Stimulated activated CD8-positive, alpha-beta memory T cell treated with anti-CD3 and anti-CD28 coated beads, Interleukin-15, amount 100 ng/mL, for 4 hours (primary cell): Measurements from ENCODE around the gene POLE.

Experiments used
- DNase-seq, 2 donors: peaks; one replicate each; pipeline ENCODE4 v3.0.0-alpha.2; 2020; ENCODE audit warnings: low read depth in 2 of 2

POLE gene

GRCh38 chr12:132686825-132687210 is 324 bp downstream of the POLE start:
- DNase-seq = no peak

GRCh38 chr12:132685400-132685799 is 1.7 kb downstream of the POLE start:
- DNase-seq = no peak

GRCh38 chr12:132677492-132677891 is 9.7 kb downstream of the POLE start:
- DNase-seq = no peak

GRCh38 chr12:132675757-132676432 is 11.2 kb downstream of the POLE start:
- DNase-seq = no peak

DNA sequence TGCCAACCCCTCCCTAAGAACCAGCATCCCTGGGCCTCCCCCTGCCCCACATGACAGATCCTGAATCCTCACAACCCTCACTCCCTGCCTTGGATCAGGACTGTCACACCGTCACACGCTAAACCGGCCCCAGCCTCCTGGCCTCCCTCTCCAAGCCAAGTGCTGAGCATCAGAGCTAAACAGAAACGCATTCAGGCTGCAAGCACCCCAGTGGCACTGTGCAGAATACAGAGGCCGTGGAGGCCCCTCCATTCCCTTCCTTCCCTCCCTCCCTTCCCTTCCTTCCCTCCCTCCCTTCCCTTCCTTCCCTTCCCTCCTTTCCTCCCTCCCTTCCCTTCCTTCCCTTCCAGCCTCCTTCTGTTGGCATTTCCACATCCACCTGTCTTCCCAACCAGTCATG is 12.6 kb downstream of the POLE start:
- DNase-seq = no peak

- no peak for DNase-seq
Observed at GRCh38 chr12:132673288-132674179, 13.6 kb downstream of the POLE start.

GRCh38 chr12:132672678-132673077 is 14.5 kb downstream of the POLE start:
- no peak for DNase-seq

DNA sequence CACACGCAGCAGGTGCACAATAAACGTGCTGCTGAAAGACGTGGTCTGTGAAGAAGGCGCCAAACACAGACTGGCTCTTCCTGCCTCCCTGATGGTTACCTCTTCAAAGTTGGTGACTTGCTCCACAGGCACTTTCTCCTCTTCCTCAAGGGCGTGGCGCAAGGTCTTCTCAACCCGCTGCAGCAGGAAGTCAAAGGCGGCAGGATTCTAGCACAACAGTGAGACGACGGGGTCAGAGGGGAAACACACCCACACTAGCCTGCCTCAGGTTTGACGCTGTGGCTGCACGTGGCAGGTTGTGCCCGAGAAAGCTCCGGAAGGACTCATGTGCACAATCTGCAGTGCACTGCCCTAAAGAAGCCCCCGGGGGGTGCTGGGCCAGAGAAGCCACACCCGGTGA is 15.0 kb downstream of the POLE start:
- no peak for DNase-seq

GRCh38 chr12:132669166-132669879 is 17.8 kb downstream of the POLE start:
- DNase-seq = no peak

GRCh38 chr12:132668191-132669088 is 18.7 kb downstream of the POLE start:
- DNase-seq = no peak

- no peak for DNase-seq
Observed at GRCh38 chr12:132665794-132666193, 21.3 kb downstream of the POLE start.

DNA sequence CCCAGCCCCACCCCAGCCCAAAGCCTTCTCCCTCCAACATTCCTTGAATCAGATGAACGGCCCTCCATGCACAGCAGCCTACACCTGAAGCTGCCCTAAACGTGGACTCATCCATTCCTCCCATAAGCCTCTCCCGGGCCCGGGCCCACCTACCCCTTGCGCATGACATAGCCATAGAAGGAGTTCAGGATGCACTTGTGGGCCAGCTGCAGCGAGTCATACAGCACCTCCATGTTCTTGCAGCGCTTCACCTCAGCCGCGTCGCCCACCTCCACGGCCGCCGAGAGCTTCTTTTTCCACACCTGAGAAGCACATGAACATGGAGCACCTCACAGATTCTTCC is 22.0 kb downstream of the POLE start:
- DNase-seq = no peak

GRCh38 chr12:132664206-132665148 is 22.7 kb downstream of the POLE start:
- DNase-seq = no peak

DNA sequence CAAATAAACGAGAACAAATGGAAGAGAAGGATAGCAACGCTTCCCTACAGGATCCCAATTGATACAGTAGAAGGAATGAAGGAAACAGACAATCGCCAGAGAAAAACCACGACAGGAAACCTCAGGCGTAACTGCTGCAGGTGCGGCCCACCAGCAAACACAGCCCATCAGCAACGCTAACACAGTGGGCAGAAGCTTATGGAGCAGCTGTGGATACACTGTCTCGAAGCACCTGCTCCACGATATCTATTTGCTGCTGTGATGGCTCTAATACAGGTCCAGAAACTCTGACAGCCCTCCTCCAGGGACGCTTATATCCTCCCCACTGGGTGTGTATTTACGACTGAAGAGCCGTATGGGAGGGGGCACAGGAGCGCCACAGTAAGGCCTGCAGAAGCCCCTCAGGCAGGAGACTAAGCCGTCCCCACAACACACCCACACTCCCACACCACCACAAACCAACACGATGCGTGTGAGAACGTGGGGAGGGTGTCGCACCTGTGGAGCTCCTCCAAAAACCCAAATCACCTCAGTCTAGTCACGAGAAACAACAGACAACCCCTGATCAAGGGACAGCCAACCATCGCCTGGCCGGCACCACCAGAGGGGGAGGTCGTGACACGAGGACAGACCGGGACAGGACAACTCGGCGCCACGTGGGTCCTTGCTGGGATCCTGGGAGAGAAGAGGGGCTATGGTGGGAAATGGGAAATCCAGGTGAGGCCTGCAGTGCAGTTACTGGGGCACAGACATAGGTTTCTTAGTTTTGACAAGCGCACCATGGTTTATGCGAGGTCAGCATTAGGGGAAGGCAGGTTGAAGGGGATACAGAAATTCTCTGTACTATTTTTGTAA is 24.0 kb downstream of the POLE start:
- DNase-seq = no peak

DNA sequence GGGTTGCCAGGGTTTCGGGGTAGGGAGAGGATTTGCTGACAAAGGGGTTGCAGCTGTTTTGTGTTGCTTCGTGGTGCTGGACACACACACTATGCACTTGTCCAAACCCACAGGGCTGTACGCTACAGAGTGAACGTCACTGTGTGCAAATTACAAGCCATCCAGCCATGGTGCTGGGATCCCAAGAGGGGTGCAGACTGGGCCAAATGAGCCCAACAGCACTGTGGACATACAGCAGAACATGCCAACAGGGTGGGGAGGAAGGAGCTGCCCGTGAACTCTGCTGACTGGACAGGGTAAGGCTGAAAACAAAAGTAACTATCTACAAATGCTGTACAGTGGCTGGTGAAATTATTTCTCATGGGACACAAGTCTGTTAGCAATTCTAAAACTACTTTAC is 25.2 kb downstream of the POLE start:
- DNase-seq = no peak

- no peak for DNase-seq
Observed at GRCh38 chr12:132660996-132661395, 26.1 kb downstream of the POLE start.

DNA sequence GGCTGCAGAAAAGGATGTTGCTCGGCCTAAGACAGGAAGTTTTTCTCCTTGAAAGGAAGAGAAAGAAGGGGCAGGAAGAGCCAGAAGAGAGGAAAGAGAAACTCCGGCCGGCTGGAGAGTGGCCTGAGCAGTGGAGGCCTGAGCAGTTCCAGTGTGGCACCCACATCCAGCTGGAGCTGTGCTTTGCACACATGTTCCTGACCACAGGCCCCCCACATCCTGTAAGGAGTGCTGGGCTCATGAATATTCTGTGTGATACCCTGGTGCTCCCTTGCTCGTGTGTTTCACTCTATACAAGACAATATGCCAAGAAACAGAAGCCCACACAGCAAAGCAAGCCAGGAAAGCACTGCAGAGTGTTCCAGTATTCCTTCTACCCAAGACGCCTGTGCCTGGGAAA is 27.1 kb downstream of the POLE start:
- no peak for DNase-seq

DNA sequence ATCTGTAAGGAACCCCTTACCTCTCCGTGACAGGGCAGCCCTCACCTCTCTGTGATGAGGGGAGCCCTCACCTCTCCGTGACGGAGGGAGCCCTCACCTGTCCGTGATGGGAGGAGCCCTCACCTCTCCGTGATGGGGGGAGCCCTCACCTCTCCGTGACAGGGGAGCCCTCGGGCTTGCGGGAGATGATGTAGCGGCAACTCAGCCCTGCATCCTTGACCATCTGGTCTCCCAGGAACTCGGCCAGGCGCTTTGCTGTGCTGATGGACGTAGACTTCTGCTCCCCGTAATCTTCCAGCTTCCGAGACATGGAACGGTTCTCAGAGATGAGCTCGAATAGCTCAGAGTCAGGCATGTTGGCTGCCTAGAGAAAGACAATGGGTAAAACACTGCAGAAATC is 28.0 kb downstream of the POLE start:
- DNase-seq = no peak

- DNase-seq = no peak
Observed at GRCh38 chr12:132658149-132658894, 28.8 kb downstream of the POLE start.
